SU-DHL-6 (cell line): Measurements from ENCODE around the gene ROBO2.

ENCODE experiments used
- CTCF ChIP-seq: fragments of 200-600 bp; sonication (generic); IDR thresholded peaks from one replicate; pipeline ENCODE4 v1.5.1; 2017; ENCODE audit warnings: antibody characterized with exemption, mild to moderate bottlenecking, low read length, moderate library complexity; ENCODE audit not compliant: insufficient read depth, poor library complexity, severe bottlenecking
- EZH2phosphoT487 ChIP-seq: fragments of 200-600 bp; sonication (generic), shearing (Covaris generic); conservative IDR thresholded peaks from 2 replicates; pipeline ENCODE4 v1.6.1; 2018; ENCODE audit warnings: mild to moderate bottlenecking, antibody characterized with exemption, low read length, moderate library complexity, mixed read lengths

- no peak for TF ChIP-seq EZH2phosphoT487
- TF ChIP-seq CTCF = no peak
These were observed 40.2 kb downstream of the ROBO2 start for GRCh38 chr3:77079988-77080610.
